NCI-H2196 treated with DMSO at 0.1 percent for 48 hours (cell line): ENCODE measurements around the gene SORCS2.

Experiments
- DNase-seq: peaks from one replicate; lab custom pipeline; 2025; ENCODE audit not compliant: unreplicated experiment; lab: John Stamatoyannopoulos, UW

Gene SORCS2

GRCh38 chr4:7668826-7669225 lies 476.5 kb downstream of the SORCS2 start:
- no peak for DNase-seq

GRCh38 chr4:7672601-7673000 lies 480.3 kb downstream of the SORCS2 start:
- DNase-seq: no peak

GRCh38 chr4:7673121-7673520 lies 480.8 kb downstream of the SORCS2 start:
- no peak for DNase-seq

- DNase-seq: no peak
Measured at GRCh38 chr4:7674706-7675105, 482.4 kb downstream of the SORCS2 start.

GRCh38 chr4:7675136-7675535 lies 482.8 kb downstream of the SORCS2 start:
- DNase-seq: no peak

GRCh38 chr4:7675612-7676320 lies 483.4 kb downstream of the SORCS2 start:
- DNase-seq: no peak

GRCh38 chr4:7676398-7676922 lies 484.1 kb downstream of the SORCS2 start:
- DNase-seq: no peak

GRCh38 chr4:7677086-7677485 lies 484.7 kb downstream of the SORCS2 start:
- no peak for DNase-seq

- no peak for DNase-seq
Measured at GRCh38 chr4:7677799-7678301, 485.5 kb downstream of the SORCS2 start.

- no peak for DNase-seq
Measured at GRCh38 chr4:7678318-7678852, 486.0 kb downstream of the SORCS2 start.

- no peak for DNase-seq
Measured at GRCh38 chr4:7679406-7680040, 487.2 kb downstream of the SORCS2 start.

- no peak for DNase-seq
Measured at GRCh38 chr4:7680106-7680505, 487.8 kb downstream of the SORCS2 start.

GRCh38 chr4:7680731-7681130 lies 488.4 kb downstream of the SORCS2 start:
- DNase-seq: no peak

- DNase-seq: no peak
Measured at GRCh38 chr4:7683126-7683703, 490.9 kb downstream of the SORCS2 start.

- DNase-seq: no peak
Measured at GRCh38 chr4:7684294-7684693, 492.0 kb downstream of the SORCS2 start.

GRCh38 chr4:7686070-7686870 lies 493.9 kb downstream of the SORCS2 start:
- no peak for DNase-seq

GRCh38 chr4:7687006-7687405 lies 494.7 kb downstream of the SORCS2 start:
- no peak for DNase-seq

GRCh38 chr4:7687796-7688195 lies 495.5 kb downstream of the SORCS2 start:
- DNase-seq: peak; percentile 16

GRCh38 chr4:7689773-7690693 lies 497.7 kb downstream of the SORCS2 start:
- no peak for DNase-seq

- DNase-seq: no peak
Measured at GRCh38 chr4:7691061-7691460, 498.7 kb downstream of the SORCS2 start.
